ACC112 (cell line): ENCODE data around the gene ING1.
A peak's percentile ranks its signal among the peaks of the same experiment; 100 is the strongest.
"Not testable (repeated sequence)": the region's sequence is repeated elsewhere in the genome, so short reads cannot be mapped to it uniquely, and the experiment has no call there.

Experiments used
- H2AFZ ChIP-seq: fragments of 200-600 bp; sonication (generic); one replicate; pipeline ENCODE4 v1.6.0; 2017; ENCODE audit warnings: antibody characterized with exemption, low read length; ENCODE audit not compliant: unreplicated experiment
- H3K27ac ChIP-seq: fragments of 200-600 bp; sonication (generic); 2 replicates; pipeline ENCODE4 v1.5.1; 2014; ENCODE audit warnings: low read depth, mild to moderate bottlenecking, antibody characterized with exemption, low read length, moderate library complexity
- H3K27me3 ChIP-seq: fragments of 200-600 bp; sonication (generic); 2 replicates; pipeline ENCODE4 v1.6.1; 2014; ENCODE audit warnings: mild to moderate bottlenecking, antibody characterized with exemption, low read length, moderate library complexity, mixed read lengths; ENCODE audit not compliant: insufficient read depth
- H3K36me3 ChIP-seq: fragments of 200-600 bp; sonication (generic); 2 replicates; pipeline ENCODE4 v1.6.1; 2016; ENCODE audit warnings: mild to moderate bottlenecking, antibody characterized with exemption, low read length, moderate library complexity, mixed read lengths; ENCODE audit not compliant: insufficient read depth
- H3K4me1 ChIP-seq: fragments of 200-600 bp; sonication (generic); one replicate; pipeline ENCODE4 v1.6.1; 2016; ENCODE audit warnings: low read length, mixed read lengths; ENCODE audit not compliant: insufficient read depth, unreplicated experiment, control insufficient read depth
- H3K4me3 ChIP-seq: fragments of 200-600 bp; sonication (generic); 2 replicates; pipeline ENCODE4 v1.5.1; 2014; ENCODE audit warnings: mild to moderate bottlenecking, low read depth, low read length
- H3K79me2 ChIP-seq: fragments of 200-600 bp; sonication (generic); one replicate; pipeline ENCODE4 v1.6.0; 2016; ENCODE audit warnings: low read length; ENCODE audit not compliant: control insufficient read depth, unreplicated experiment, insufficient read depth

ING1 gene

GRCh38 chr13:110695774-110696173 lies 17.7 kb upstream of the ING1 start:
- not testable (repeated sequence) for H2AFZ ChIP-seq, H3K4me1 ChIP-seq, H3K36me3 ChIP-seq, H3K27me3 ChIP-seq, H3K4me3 ChIP-seq, H3K27ac ChIP-seq
- peaks cover 17% of the 10 kb centered on the region for H3K79me2 ChIP-seq

GRCh38 chr13:110696776-110697175 lies 16.7 kb upstream of the ING1 start:
- no peak overlapping the region for H3K4me3 ChIP-seq
- peaks cover 25% of the 10 kb centered on the region for H3K79me2 ChIP-seq
- no peak overlapping the region for H2AFZ ChIP-seq
- H3K27me3 ChIP-seq, result no peaks in the 10 kb centered on the region
- peaks cover 9% of the 10 kb centered on the region for H3K36me3 ChIP-seq
- no peak overlapping the region for H3K27ac ChIP-seq
- no peaks in the 10 kb centered on the region for H3K4me1 ChIP-seq

GRCh38 chr13:110697842-110698241 lies 15.7 kb upstream of the ING1 start:
- H2AFZ ChIP-seq, result no peak overlapping the region
- peaks cover 9% of the 10 kb centered on the region for H3K4me1 ChIP-seq
- no peak overlapping the region for H3K27ac ChIP-seq
- peaks cover 35% of the 10 kb centered on the region for H3K79me2 ChIP-seq
- no peaks in the 10 kb centered on the region for H3K27me3 ChIP-seq
- peaks cover 9% of the 10 kb centered on the region for H3K36me3 ChIP-seq
- H3K4me3 ChIP-seq, result no peak overlapping the region

GRCh38 chr13:110698689-110699088 lies 14.8 kb upstream of the ING1 start:
- H3K27me3 ChIP-seq, result no peaks in the 10 kb centered on the region
- peaks cover 17% of the 10 kb centered on the region for H3K4me1 ChIP-seq
- H3K79me2 ChIP-seq, result peaks cover 44% of the 10 kb centered on the region
- H3K36me3 ChIP-seq, result peaks cover 12% of the 10 kb centered on the region
- no peak overlapping the region for H3K4me3 ChIP-seq
- H3K27ac ChIP-seq, result no peak overlapping the region
- no peak overlapping the region for H2AFZ ChIP-seq

- Histone ChIP-seq H3K27ac (no peak overlapping the region), H3K79me2 (peaks cover 49% of the 10 kb centered on the region), H3K36me3 (peaks cover 16% of the 10 kb centered on the region)
Observed at GRCh38 chr13:110699148-110700145, 14.1 kb upstream of the ING1 start.

GRCh38 chr13:110700186-110700585 lies 13.3 kb upstream of the ING1 start:
- Histone ChIP-seq H3K4me1 (peaks cover 25% of the 10 kb centered on the region), H3K79me2 (peaks cover 51% of the 10 kb centered on the region), H2AFZ (no peak overlapping the region), H3K4me3 (no peak overlapping the region), H3K36me3 (peaks cover 16% of the 10 kb centered on the region), H3K27ac (no peak overlapping the region), H3K27me3 (no peaks in the 10 kb centered on the region)

More at GRCh38 chr13:110699148-110700145, 14.1 kb upstream of the ING1 start:
- Histone ChIP-seq H2AFZ (no peak overlapping the region), H3K4me3 (no peak overlapping the region), H3K4me1 (peaks cover 25% of the 10 kb centered on the region), H3K27me3 (no peaks in the 10 kb centered on the region)

- Histone ChIP-seq H3K79me2 (peaks cover 55% of the 10 kb centered on the region), H3K4me1 (peaks cover 25% of the 10 kb centered on the region), H3K4me3 (no peak overlapping the region), H2AFZ (no peak overlapping the region), H3K27me3 (no peaks in the 10 kb centered on the region), H3K36me3 (peaks cover 16% of the 10 kb centered on the region), H3K27ac (no peak overlapping the region)
Observed at GRCh38 chr13:110700641-110701040, 12.9 kb upstream of the ING1 start.

GRCh38 chr13:110701061-110701460 lies 12.4 kb upstream of the ING1 start:
- H3K27me3 ChIP-seq, H3K4me3 ChIP-seq, H2AFZ ChIP-seq, H3K27ac ChIP-seq: not testable (repeated sequence)
- peaks cover 16% of the 10 kb centered on the region for H3K36me3 ChIP-seq
- H3K79me2 ChIP-seq, result peaks cover 57% of the 10 kb centered on the region
- peaks cover 25% of the 10 kb centered on the region for H3K4me1 ChIP-seq

- H3K27me3 ChIP-seq, result no peaks in the 10 kb centered on the region
- peaks cover 30% of the 10 kb centered on the region for H3K4me1 ChIP-seq
- no peak overlapping the region for H3K27ac ChIP-seq
- H3K4me3 ChIP-seq, result 0 out of 2 replicates have a peak overlapping the region, but pooled peaks have one; percentile 22
- H2AFZ ChIP-seq, result no peak overlapping the region
- H3K36me3 ChIP-seq, result peaks cover 16% of the 10 kb centered on the region
- peaks cover 53% of the 10 kb centered on the region for H3K79me2 ChIP-seq
Observed at GRCh38 chr13:110702089-110702488, 11.4 kb upstream of the ING1 start.

- H3K27ac ChIP-seq, result peak overlapping the region; percentile 90; the same call in 1 of the 2 replicates
- peaks cover 30% of the 10 kb centered on the region for H3K4me1 ChIP-seq
- no peaks in the 10 kb centered on the region for H3K27me3 ChIP-seq
- H3K36me3 ChIP-seq, result peaks cover 16% of the 10 kb centered on the region
- H3K79me2 ChIP-seq, result peaks cover 53% of the 10 kb centered on the region
- H2AFZ ChIP-seq, result no peak overlapping the region
- peak overlapping the region; percentile 22 for H3K4me3 ChIP-seq
Observed at GRCh38 chr13:110702591-110703526, 10.6 kb upstream of the ING1 start.
